NT2/D1 (cell line): Measurements from ENCODE around the gene DSTYK.

Source experiments
- DNase-seq: peaks from one replicate; pipeline ENCODE4 v3.0.0-alpha.2; 2011; ENCODE audit warnings: low read depth, low spot score
- H3K27me3 ChIP-seq: 2 replicates; pipeline ENCODE4 v1.6.0; 2011; ENCODE audit warnings: mild to moderate bottlenecking; ENCODE audit not compliant: insufficient read length, insufficient read depth
- H3K36me3 ChIP-seq: 2 replicates; pipeline ENCODE4 v1.6.1; 2011; ENCODE audit warnings: mild to moderate bottlenecking, low read length, mixed read lengths; ENCODE audit not compliant: insufficient read depth, insufficient read length
- H3K4me1 ChIP-seq: 2 replicates; pipeline ENCODE4 v1.5.1; 2011; ENCODE audit not compliant: insufficient read depth, insufficient read length
- H3K4me3 ChIP-seq: 2 replicates; pipeline ENCODE4 v1.5.1; 2011; ENCODE audit warnings: low read depth; ENCODE audit not compliant: insufficient read length
- H3K9ac ChIP-seq: 2 replicates; pipeline ENCODE4 v1.6.0; 2011; ENCODE audit warnings: low read depth; ENCODE audit not compliant: insufficient read length
- H3K9me3 ChIP-seq: 2 replicates; pipeline ENCODE4 v1.5.1; 2011; ENCODE audit warnings: mild to moderate bottlenecking, low read length; ENCODE audit not compliant: insufficient read depth
- SUZ12 ChIP-seq: IDR thresholded peaks from 2 replicates; pipeline ENCODE4 v1.6.1; 2011; ENCODE audit not compliant: insufficient read length, insufficient read depth; ENCODE audit errors: extremely low read depth
- YY1 ChIP-seq: IDR thresholded peaks from 2 replicates; pipeline ENCODE4 v1.6.1; 2011; ENCODE audit not compliant: insufficient read length, insufficient read depth
- ZNF274 ChIP-seq: IDR thresholded peaks from 2 replicates; pipeline ENCODE4 v1.6.1; 2011; ENCODE audit warnings: mild to moderate bottlenecking, low read depth, low read length

The DSTYK gene

GRCh38 chr1:205225901-205226765 is 14.6 kb upstream of the DSTYK start:
- no peaks in the 10 kb centered on the region for H3K36me3 ChIP-seq
- no peak overlapping the region for H3K4me3 ChIP-seq
- H3K4me1 ChIP-seq, result peaks cover 13% of the 10 kb centered on the region
- DNase-seq, result no peak
- TF ChIP-seq YY1 (no peak), SUZ12 (no peak), ZNF274 (no peak)
- H3K27me3 ChIP-seq, result peaks cover 16% of the 10 kb centered on the region
- H3K9me3 ChIP-seq, result no peaks in the 10 kb centered on the region
- no peak overlapping the region for H3K9ac ChIP-seq

- Histone ChIP-seq H3K4me1 (peaks cover 8% of the 10 kb centered on the region), H3K36me3 (no peaks in the 10 kb centered on the region), H3K4me3 (no peak overlapping the region), H3K27me3 (peaks cover 16% of the 10 kb centered on the region), H3K9me3 (no peaks in the 10 kb centered on the region), H3K9ac (no peak overlapping the region)
- TF ChIP-seq ZNF274, result no peak
- no peak for DNase-seq
Measured at GRCh38 chr1:205224736-205225135, 13.2 kb upstream of the DSTYK start.

- H3K9ac ChIP-seq, result no peak overlapping the region
- no peaks in the 10 kb centered on the region for H3K9me3 ChIP-seq
- no peak for DNase-seq
- H3K36me3 ChIP-seq, result no peaks in the 10 kb centered on the region
- no peaks in the 10 kb centered on the region for H3K4me1 ChIP-seq
- no peak overlapping the region for H3K4me3 ChIP-seq
- H3K27me3 ChIP-seq, result peaks cover 1% of the 10 kb centered on the region
- TF ChIP-seq YY1 (no peak), SUZ12 (no peak), ZNF274 (no peak)
Measured at GRCh38 chr1:205220421-205220820, 8.9 kb upstream of the DSTYK start.

- no peak for TF ChIP-seq SUZ12
- TF ChIP-seq ZNF274, result no peak
- TF ChIP-seq YY1, result no peak
- DNase-seq, result no peak
- Histone ChIP-seq H3K4me3 (no peak overlapping the region), H3K27me3 (no peaks in the 10 kb centered on the region), H3K4me1 (no peaks in the 10 kb centered on the region), H3K9ac (no peak overlapping the region), H3K36me3 (no peaks in the 10 kb centered on the region), H3K9me3 (no peaks in the 10 kb centered on the region)
Measured at GRCh38 chr1:205217418-205217817, 5.9 kb upstream of the DSTYK start.

GRCh38 chr1:205216588-205216987 is 5.1 kb upstream of the DSTYK start:
- H3K4me1 ChIP-seq, result no peaks in the 10 kb centered on the region
- no peaks in the 10 kb centered on the region for H3K27me3 ChIP-seq
- TF ChIP-seq YY1 (no peak), ZNF274 (no peak), SUZ12 (no peak)
- H3K9me3 ChIP-seq, result no peaks in the 10 kb centered on the region
- DNase-seq, result no peak
- H3K4me3 ChIP-seq, result no peak overlapping the region
- no peak overlapping the region for H3K9ac ChIP-seq
- H3K36me3 ChIP-seq, result no peaks in the 10 kb centered on the region

- Histone ChIP-seq H3K36me3 (no peaks in the 10 kb centered on the region), H3K9ac (no peak overlapping the region), H3K9me3 (no peaks in the 10 kb centered on the region), H3K4me1 (no peaks in the 10 kb centered on the region), H3K27me3 (peaks cover 9% of the 10 kb centered on the region), H3K4me3 (no peak overlapping the region)
- TF ChIP-seq ZNF274, result no peak
- TF ChIP-seq SUZ12, result no peak
- TF ChIP-seq YY1, result no peak
- DNase-seq, result no peak
Measured at GRCh38 chr1:205214756-205215155, 3.3 kb upstream of the DSTYK start.

- Histone ChIP-seq H3K4me1 (no peaks in the 10 kb centered on the region), H3K9me3 (no peaks in the 10 kb centered on the region), H3K27me3 (peaks cover 12% of the 10 kb centered on the region), H3K9ac (peak overlapping the region; percentile 91), H3K36me3 (no peaks in the 10 kb centered on the region), H3K4me3 (peak overlapping the region; percentile 86)
- DNase-seq, result no peak
- TF ChIP-seq ZNF274 (no peak), SUZ12 (no peak), YY1 (no peak)
Measured at GRCh38 chr1:205211839-205212536, 486 bp upstream of the DSTYK start.
